HEK293 (cell line): ENCODE data around the gene GAS5.

Experiments
- CTCF ChIA-PET: fragments of 350-600 bp; formaldehyde crosslinking; extraction: SDS; loops from one replicate; lab custom pipeline; 2021; ENCODE audit warnings: antibody characterized with exemption; lab: Yijun Ruan, JAX
- POLR2A ChIA-PET: fragments of 300-600 bp; formaldehyde crosslinking; extraction: SDS; loops from one replicate; lab custom pipeline; 2020; ENCODE audit warnings: antibody characterized with exemption, inconsistent platforms; lab: Yijun Ruan, JAX
- H3K27ac ChIP-seq: fragments of 200-500 bp; sonication (Bioruptor generic); 2 replicates; pipeline ENCODE4 v1.5.1; 2014; ENCODE audit warnings: low read depth, low read length, control low read depth, inconsistent platforms; ENCODE audit errors: extremely low read depth
- H3K36me3 ChIP-seq, 2 experiments: fragments of 200-500 bp in 1 of 2; sonication (Bioruptor generic) in 1 of 2; 1 replicate in 1 of 2; 2 replicates in 1 of 2; pipeline ENCODE4 v1.5.1; 2014 to 2017; ENCODE audit warnings: inconsistent platforms in 2 of 2, low read length in 2 of 2; ENCODE audit not compliant: control insufficient read depth in 2 of 2, insufficient read depth in 1 of 2
- H3K4me1 ChIP-seq: fragments of 200-500 bp; sonication (Bioruptor generic); 2 replicates; pipeline ENCODE4 v1.5.1; 2014; ENCODE audit warnings: mild to moderate bottlenecking, low read length, inconsistent platforms; ENCODE audit not compliant: control insufficient read depth, insufficient read depth
- H3K4me3 ChIP-seq: 2 replicates; pipeline ENCODE4 v1.5.1; 2011; ENCODE audit warnings: low read depth, mild to moderate bottlenecking, control low read depth, low read length, moderate library complexity
- H3K9me3 ChIP-seq: fragments of 200-500 bp; sonication (Bioruptor generic); 2 replicates; pipeline ENCODE4 v1.5.1; 2014; ENCODE audit warnings: low read depth, low read length, inconsistent platforms; ENCODE audit not compliant: control insufficient read depth, insufficient read depth
- FEZF1 ChIP-seq: fragments of 450-650 bp; formaldehyde crosslinking; IDR thresholded peaks from 2 replicates; pipeline ENCODE4 v1.5.1; 2016; ENCODE audit warnings: missing biosample characterization, missing genetic modification characterization
- GLIS2 ChIP-seq: fragments of 450-650 bp; formaldehyde crosslinking; IDR thresholded peaks from 2 replicates; pipeline ENCODE4 v1.5.1; 2016; ENCODE audit warnings: missing biosample characterization, missing genetic modification characterization
- OVOL3 ChIP-seq: fragments of 450-650 bp; formaldehyde crosslinking; IDR thresholded peaks from 2 replicates; pipeline ENCODE4 v1.5.1; 2016; ENCODE audit warnings: missing biosample characterization, missing genetic modification characterization
- RBAK ChIP-seq: fragments of 450-650 bp; formaldehyde crosslinking; IDR thresholded peaks from 2 replicates; pipeline ENCODE4 v1.5.1; 2016; ENCODE audit warnings: missing biosample characterization, missing genetic modification characterization
- ZBTB17 ChIP-seq: fragments of 450-650 bp; formaldehyde crosslinking; IDR thresholded peaks from 2 replicates; pipeline ENCODE4 v1.5.1; 2016; ENCODE audit warnings: missing biosample characterization, missing genetic modification characterization
- ZBTB8A ChIP-seq: fragments of 450-650 bp; formaldehyde crosslinking; IDR thresholded peaks from 2 replicates; pipeline ENCODE4 v1.5.1; 2016; ENCODE audit warnings: missing biosample characterization, missing genetic modification characterization
- ZNF155 ChIP-seq: fragments of 450-650 bp; formaldehyde crosslinking; IDR thresholded peaks from 2 replicates; pipeline ENCODE4 v1.5.1; 2016; ENCODE audit warnings: missing biosample characterization, missing genetic modification characterization
- ZNF157 ChIP-seq: fragments of 450-650 bp; formaldehyde crosslinking; IDR thresholded peaks from 2 replicates; pipeline ENCODE4 v1.5.1; 2016; ENCODE audit warnings: missing biosample characterization, missing genetic modification characterization
- ZNF174 ChIP-seq: fragments of 450-650 bp; formaldehyde crosslinking; IDR thresholded peaks from 2 replicates; pipeline ENCODE4 v1.5.0; 2017; ENCODE audit warnings: missing biosample characterization, mild to moderate bottlenecking, missing genetic modification characterization
- ZNF221 ChIP-seq: fragments of 450-650 bp; formaldehyde crosslinking; IDR thresholded peaks from 2 replicates; pipeline ENCODE4 v1.5.1; 2017; ENCODE audit warnings: missing biosample characterization, missing genetic modification characterization, borderline replicate concordance
- ZNF341 ChIP-seq: fragments of 450-650 bp; formaldehyde crosslinking; IDR thresholded peaks from 2 replicates; pipeline ENCODE4; 2016; ENCODE audit warnings: low read depth, missing biosample characterization, missing genetic modification characterization
- ZNF473 ChIP-seq: fragments of 450-650 bp; formaldehyde crosslinking; IDR thresholded peaks from 2 replicates; pipeline ENCODE4 v1.5.1; 2017; ENCODE audit warnings: missing biosample characterization, missing genetic modification characterization
- ZNF561 ChIP-seq: fragments of 450-650 bp; IDR thresholded peaks from 2 replicates; pipeline ENCODE4 v1.5.1; 2018; ENCODE audit warnings: missing biosample characterization, missing genetic modification characterization, borderline replicate concordance
- ZNF621 ChIP-seq: fragments of 450-650 bp; formaldehyde crosslinking; IDR thresholded peaks from 2 replicates; pipeline ENCODE4 v1.5.1; 2017; ENCODE audit warnings: missing biosample characterization, missing genetic modification characterization
- ZNF658 ChIP-seq: fragments of 450-650 bp; formaldehyde crosslinking; IDR thresholded peaks from 2 replicates; pipeline ENCODE4; 2016; ENCODE audit warnings: missing biosample characterization, missing genetic modification characterization
- ZNF664 ChIP-seq: fragments of 450-650 bp; formaldehyde crosslinking; IDR thresholded peaks from 2 replicates; pipeline ENCODE4 v1.5.1; 2016; ENCODE audit warnings: missing biosample characterization, missing genetic modification characterization
- ZNF830 ChIP-seq: fragments of 450-650 bp; IDR thresholded peaks from 2 replicates; pipeline ENCODE4 v1.5.0; 2018; ENCODE audit warnings: missing biosample characterization, missing genetic modification characterization, low read depth, mild to moderate bottlenecking, moderate library complexity
- TF ChIP-seq, protein P1 (sequence below): fragments of 450-650 bp; formaldehyde crosslinking; conservative IDR thresholded peaks from 2 replicates; pipeline ENCODE4 v1.5.1; 2016; ENCODE audit warnings: low read depth, missing biosample characterization, missing genetic modification characterization
- TF ChIP-seq, protein P2 (sequence below): fragments of 450-650 bp; formaldehyde crosslinking; IDR thresholded peaks from 2 replicates; pipeline ENCODE4 v1.5.1; 2016; ENCODE audit warnings: missing biosample characterization, missing genetic modification characterization
- TF ChIP-seq, protein P3 (sequence below): fragments of 450-650 bp; formaldehyde crosslinking; IDR thresholded peaks from 2 replicates; pipeline ENCODE4 v1.5.1; 2016; ENCODE audit warnings: missing biosample characterization, missing genetic modification characterization
- TF ChIP-seq, protein P4 (sequence below): fragments of 450-650 bp; formaldehyde crosslinking; IDR thresholded peaks from 2 replicates; pipeline ENCODE4 v1.5.1; 2017; ENCODE audit warnings: missing biosample characterization, missing genetic modification characterization
- TF ChIP-seq, protein P5 (sequence below): fragments of 450-650 bp; formaldehyde crosslinking; IDR thresholded peaks from 2 replicates; pipeline ENCODE4 v1.5.1; 2016; ENCODE audit warnings: missing biosample characterization, missing genetic modification characterization

The GAS5 gene

DNA sequence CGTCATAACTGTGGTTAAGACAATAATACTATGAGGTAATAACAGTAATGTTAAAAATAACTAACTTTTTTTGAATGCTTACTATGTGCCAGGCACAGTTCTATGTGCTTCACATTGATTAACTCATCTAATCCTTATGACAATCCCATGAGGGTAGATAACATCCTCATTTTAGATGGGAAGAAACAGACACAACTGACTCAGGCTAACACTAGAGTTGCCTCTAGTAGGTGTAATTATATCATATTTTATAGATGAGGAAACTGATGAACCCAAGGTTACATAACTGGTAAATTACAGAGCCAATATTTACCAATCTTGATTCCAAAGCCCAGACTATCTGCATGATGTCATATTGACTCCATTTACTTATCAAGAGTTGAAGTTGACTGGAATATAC is 25.8 kb upstream of the GAS5 start:
- H3K27ac ChIP-seq: no peak overlapping the region
- no peaks in the 10 kb centered on the region for H3K9me3 ChIP-seq
- POLR2A ChIA-PET: no interaction called here
- TF ChIP-seq FEZF1 (no peak), ZBTB17 (tag by site-specific recombination) (no peak), ZNF341 (tag by site-specific recombination) (no peak), ZNF155 (tag by site-specific recombination) (no peak), ZNF621 (no peak), ZNF561 (tag by site-specific recombination) (no peak), ZNF830 (no peak)
- TF ChIP-seq, protein P1, sequence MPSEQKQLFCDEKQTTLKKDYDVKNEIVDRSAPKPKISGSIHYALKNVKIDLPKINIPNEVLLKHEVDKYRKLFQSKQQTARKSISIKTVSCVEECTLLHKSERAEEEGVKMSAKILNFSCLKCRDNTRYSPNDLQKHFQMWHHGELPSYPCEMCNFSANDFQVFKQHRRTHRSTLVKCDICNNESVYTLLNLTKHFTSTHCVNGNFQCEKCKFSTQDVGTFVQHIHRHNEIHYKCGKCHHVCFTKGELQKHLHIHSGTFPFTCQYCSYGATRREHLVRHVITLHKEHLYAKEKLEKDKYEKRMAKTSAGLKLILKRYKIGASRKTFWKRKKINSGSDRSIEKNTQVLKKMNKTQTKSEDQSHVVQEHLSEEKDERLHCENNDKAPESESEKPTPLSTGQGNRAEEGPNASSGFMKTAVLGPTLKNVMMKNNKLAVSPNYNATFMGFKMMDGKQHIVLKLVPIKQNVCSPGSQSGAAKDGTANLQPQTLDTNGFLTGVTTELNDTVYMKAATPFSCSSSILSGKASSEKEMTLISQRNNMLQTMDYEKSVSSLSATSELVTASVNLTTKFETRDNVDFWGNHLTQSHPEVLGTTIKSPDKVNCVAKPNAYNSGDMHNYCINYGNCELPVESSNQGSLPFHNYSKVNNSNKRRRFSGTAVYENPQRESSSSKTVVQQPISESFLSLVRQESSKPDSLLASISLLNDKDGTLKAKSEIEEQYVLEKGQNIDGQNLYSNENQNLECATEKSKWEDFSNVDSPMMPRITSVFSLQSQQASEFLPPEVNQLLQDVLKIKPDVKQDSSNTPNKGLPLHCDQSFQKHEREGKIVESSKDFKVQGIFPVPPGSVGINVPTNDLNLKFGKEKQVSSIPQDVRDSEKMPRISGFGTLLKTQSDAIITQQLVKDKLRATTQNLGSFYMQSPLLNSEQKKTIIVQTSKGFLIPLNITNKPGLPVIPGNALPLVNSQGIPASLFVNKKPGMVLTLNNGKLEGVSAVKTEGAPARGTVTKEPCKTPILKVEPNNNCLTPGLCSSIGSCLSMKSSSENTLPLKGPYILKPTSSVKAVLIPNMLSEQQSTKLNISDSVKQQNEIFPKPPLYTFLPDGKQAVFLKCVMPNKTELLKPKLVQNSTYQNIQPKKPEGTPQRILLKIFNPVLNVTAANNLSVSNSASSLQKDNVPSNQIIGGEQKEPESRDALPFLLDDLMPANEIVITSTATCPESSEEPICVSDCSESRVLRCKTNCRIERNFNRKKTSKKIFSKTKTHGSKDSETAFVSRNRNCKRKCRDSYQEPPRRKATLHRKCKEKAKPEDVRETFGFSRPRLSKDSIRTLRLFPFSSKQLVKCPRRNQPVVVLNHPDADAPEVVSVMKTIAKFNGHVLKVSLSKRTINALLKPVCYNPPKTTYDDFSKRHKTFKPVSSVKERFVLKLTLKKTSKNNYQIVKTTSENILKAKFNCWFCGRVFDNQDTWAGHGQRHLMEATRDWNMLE (tag by site-specific recombination): no peak
- TF ChIP-seq, protein P2, sequence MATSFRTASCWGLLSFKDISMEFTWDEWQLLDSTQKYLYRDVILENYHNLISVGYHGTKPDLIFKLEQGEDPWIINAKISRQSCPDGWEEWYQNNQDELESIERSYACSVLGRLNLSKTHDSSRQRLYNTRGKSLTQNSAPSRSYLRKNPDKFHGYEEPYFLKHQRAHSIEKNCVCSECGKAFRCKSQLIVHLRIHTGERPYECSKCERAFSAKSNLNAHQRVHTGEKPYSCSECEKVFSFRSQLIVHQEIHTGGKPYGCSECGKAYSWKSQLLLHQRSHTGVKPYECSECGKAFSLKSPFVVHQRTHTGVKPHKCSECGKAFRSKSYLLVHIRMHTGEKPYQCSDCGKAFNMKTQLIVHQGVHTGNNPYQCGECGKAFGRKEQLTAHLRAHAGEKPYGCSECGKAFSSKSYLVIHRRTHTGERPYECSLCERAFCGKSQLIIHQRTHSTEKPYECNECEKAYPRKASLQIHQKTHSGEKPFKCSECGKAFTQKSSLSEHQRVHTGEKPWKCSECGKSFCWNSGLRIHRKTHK: no peak
- TF ChIP-seq, protein P3, sequence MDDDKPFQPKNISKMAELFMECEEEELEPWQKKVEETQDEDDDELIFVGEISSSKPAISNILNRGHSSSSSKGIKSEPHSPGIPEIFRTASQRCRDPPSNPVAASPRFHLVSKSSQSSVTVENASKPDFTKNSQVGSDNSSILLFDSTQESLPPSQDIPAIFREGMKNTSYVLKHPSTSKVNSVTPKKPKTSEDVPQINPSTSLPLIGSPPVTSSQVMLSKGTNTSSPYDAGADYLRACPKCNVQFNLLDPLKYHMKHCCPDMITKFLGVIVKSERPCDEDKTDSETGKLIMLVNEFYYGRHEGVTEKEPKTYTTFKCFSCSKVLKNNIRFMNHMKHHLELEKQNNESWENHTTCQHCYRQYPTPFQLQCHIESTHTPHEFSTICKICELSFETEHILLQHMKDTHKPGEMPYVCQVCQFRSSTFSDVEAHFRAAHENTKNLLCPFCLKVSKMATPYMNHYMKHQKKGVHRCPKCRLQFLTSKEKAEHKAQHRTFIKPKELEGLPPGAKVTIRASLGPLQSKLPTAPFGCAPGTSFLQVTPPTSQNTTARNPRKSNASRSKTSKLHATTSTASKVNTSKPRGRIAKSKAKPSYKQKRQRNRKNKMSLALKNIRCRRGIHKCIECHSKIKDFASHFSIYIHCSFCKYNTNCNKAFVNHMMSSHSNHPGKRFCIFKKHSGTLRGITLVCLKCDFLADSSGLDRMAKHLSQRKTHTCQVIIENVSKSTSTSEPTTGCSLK (tag by site-specific recombination): no peak
- H3K4me1 ChIP-seq: no peaks in the 10 kb centered on the region
- CTCF ChIA-PET: no interaction called here
- H3K4me3 ChIP-seq: no peak overlapping the region
- peaks cover 0 to 3% of the 10 kb centered on the region in 2 experiments; a peak in 1 of 3 replicates for H3K36me3 ChIP-seq

DNA sequence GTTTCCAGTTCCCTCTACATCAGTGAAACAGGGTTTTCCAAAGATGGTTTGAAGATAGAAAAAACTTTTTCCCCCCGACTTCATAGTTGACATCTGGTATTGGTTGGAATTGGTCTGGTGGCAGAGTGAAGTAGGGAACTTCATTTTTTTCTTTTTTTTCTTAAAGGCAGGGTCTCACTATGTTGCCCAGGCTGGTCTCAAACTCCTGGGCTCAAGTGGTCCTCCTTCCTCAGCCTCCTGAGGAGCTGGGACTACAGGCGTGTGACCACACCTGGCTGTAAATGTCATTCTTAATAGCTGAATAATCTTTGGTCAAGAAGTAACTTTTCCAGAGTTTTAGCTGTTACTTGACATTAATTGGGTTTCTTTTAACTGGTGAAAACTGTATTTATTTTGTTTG is 22.1 kb upstream of the GAS5 start:
- Histone ChIP-seq H3K27ac (no peak overlapping the region), H3K9me3 (no peaks in the 10 kb centered on the region)

More for the DNA sequence above, 22.1 kb upstream of the GAS5 start:
- ChIA-PET POLR2A (no interaction called here), CTCF (no interaction called here)
- Histone ChIP-seq H3K4me1 (no peaks in the 10 kb centered on the region), H3K36me3 (peaks cover 0 to 27% of the 10 kb centered on the region in 2 experiments; a peak in 2 of 3 replicates), H3K4me3 (no peak overlapping the region)
- TF ChIP-seq, protein P4, sequence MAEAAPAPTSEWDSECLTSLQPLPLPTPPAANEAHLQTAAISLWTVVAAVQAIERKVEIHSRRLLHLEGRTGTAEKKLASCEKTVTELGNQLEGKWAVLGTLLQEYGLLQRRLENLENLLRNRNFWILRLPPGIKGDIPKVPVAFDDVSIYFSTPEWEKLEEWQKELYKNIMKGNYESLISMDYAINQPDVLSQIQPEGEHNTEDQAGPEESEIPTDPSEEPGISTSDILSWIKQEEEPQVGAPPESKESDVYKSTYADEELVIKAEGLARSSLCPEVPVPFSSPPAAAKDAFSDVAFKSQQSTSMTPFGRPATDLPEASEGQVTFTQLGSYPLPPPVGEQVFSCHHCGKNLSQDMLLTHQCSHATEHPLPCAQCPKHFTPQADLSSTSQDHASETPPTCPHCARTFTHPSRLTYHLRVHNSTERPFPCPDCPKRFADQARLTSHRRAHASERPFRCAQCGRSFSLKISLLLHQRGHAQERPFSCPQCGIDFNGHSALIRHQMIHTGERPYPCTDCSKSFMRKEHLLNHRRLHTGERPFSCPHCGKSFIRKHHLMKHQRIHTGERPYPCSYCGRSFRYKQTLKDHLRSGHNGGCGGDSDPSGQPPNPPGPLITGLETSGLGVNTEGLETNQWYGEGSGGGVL: no peak
- TF ChIP-seq ZNF658 (tag by site-specific recombination): no peak
- TF ChIP-seq ZNF473 (tag by site-specific recombination): no peak
- no peak for TF ChIP-seq ZNF221 (tag by site-specific recombination)
- no peak for TF ChIP-seq GLIS2
- TF ChIP-seq ZNF664 (tag by site-specific recombination): no peak
- no peak for TF ChIP-seq ZBTB8A (tag by site-specific recombination)
- TF ChIP-seq ZNF157: no peak
- no peak for TF ChIP-seq OVOL3 (tag by site-specific recombination)
- no peak for TF ChIP-seq ZNF174
- no peak for TF ChIP-seq RBAK (tag by site-specific recombination)
- TF ChIP-seq, protein P5, sequence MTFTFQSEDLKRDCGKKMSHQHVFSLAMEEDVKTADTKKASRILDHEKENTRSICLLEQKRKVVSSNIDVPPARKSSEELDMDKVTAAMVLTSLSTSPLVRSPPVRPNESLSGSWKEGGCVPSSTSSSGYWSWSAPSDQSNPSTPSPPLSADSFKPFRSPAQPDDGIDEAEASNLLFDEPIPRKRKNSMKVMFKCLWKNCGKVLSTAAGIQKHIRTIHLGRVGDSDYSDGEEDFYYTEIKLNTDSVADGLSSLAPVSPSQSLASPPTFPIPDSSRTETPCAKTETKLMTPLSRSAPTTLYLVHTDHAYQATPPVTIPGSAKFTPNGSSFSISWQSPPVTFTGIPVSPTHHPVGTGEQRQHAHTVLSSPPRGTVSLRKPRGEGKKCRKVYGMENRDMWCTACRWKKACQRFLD (tag by site-specific recombination): no peak
